GM10266 (cell line): ENCODE results near the gene FNDC3B.

ENCODE experiments used
- DNase-seq: peaks from one replicate; pipeline ENCODE4 v3.0.0; 2012; ENCODE audit errors: extremely low spot score
- TF ChIP-seq, protein P1 (sequence below): IDR thresholded peaks from 2 replicates; pipeline ENCODE4 v1.5.1; 2012; ENCODE audit warnings: mild to moderate bottlenecking, low read depth; ENCODE audit not compliant: control insufficient read depth, insufficient read depth; ENCODE audit errors: missing control alignments

FNDC3B gene

GRCh38 chr3:172211123-172211522 lies 171.7 kb downstream of the FNDC3B start:
- TF ChIP-seq, protein P1, sequence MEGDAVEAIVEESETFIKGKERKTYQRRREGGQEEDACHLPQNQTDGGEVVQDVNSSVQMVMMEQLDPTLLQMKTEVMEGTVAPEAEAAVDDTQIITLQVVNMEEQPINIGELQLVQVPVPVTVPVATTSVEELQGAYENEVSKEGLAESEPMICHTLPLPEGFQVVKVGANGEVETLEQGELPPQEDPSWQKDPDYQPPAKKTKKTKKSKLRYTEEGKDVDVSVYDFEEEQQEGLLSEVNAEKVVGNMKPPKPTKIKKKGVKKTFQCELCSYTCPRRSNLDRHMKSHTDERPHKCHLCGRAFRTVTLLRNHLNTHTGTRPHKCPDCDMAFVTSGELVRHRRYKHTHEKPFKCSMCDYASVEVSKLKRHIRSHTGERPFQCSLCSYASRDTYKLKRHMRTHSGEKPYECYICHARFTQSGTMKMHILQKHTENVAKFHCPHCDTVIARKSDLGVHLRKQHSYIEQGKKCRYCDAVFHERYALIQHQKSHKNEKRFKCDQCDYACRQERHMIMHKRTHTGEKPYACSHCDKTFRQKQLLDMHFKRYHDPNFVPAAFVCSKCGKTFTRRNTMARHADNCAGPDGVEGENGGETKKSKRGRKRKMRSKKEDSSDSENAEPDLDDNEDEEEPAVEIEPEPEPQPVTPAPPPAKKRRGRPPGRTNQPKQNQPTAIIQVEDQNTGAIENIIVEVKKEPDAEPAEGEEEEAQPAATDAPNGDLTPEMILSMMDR, result no peak
- DNase-seq, result no peak

DNA sequence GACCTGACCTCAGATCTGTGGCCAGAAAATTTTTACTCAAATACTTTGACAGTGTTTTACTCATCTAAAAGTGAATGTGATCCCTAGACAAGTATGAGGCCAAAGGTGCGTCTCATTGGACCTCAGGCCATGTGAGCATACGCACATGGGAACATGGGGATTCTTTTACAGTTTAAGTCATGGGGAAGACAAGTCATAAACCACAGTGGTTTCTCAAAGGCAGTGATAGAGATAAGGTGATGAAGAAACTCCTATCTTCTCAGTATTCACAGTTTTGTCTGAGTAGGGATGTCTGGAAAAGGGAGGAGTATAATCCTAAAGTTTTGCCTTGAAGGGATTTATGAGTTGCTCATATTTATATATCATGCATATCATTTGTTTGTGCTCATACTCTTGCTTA lies 173.8 kb downstream of the FNDC3B start:
- peak; percentile 72 for DNase-seq

GRCh38 chr3:172213904-172214303 lies 174.5 kb downstream of the FNDC3B start:
- TF ChIP-seq, protein P1, result no peak
- DNase-seq, result peak; percentile 34

More for the DNA sequence above, 173.8 kb downstream of the FNDC3B start:
- TF ChIP-seq, protein P1, result no peak

DNA sequence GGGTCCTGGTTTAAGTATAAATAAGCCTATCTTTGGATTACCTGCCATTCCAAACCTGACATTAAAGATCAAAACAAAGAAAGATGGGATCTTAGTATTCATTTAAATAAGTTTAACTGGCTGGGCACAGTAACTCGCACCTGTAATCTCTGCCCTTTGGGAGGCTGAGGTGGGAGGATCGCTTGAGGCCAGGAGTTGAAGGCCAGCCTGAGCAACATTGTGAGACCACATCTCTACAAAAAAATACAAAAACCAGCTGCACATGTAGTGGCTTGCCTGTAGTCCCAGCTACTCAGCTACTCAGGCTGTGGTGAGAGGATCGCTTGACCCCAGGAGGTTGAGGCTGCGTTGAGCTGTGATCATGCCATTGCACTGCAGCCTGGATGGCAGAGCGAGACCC lies 176.9 kb downstream of the FNDC3B start:
- TF ChIP-seq, protein P1, result no peak
- DNase-seq, result no peak

- TF ChIP-seq, protein P1, result no peak
- DNase-seq, result no peak
Measured at GRCh38 chr3:172216911-172217310, 177.5 kb downstream of the FNDC3B start.

DNA sequence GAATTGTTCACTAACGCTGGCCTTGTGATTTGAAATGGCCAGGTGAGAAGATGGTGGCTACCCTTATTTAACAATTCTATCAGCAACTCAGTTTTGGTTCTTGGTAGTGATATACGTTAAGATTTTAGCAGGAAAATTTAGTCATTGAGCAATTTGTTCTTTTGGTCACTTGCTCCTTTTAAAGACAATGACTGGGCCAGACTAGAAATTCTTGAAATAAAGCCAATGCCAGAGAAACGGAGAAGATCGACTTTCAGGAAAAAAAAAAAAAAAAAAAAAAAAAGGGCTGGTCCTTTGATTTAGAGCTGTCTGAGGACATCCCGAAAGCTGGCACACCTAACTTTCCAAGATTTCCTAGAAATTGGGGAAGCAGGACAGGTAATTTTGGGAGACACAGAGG lies 178.5 kb downstream of the FNDC3B start:
- no peak for DNase-seq
- TF ChIP-seq, protein P1, result no peak

- TF ChIP-seq, protein P1, result no peak
- no peak for DNase-seq
Measured at GRCh38 chr3:172218350-172219323, 179.3 kb downstream of the FNDC3B start.
